Trophoblast cell (in vitro differentiated cells and primary cell): ENCODE results near the gene COMMD6.

ENCODE experiments used
- DNase-seq, 2 donors: peaks; one replicate each; pipeline ENCODE4 v3.0.0-alpha.2; 2016
- H2AFZ ChIP-seq: 2 replicates; pipeline ENCODE4 v1.6.1; 2013; ENCODE audit warnings: low read length, moderate library complexity, mild to moderate bottlenecking; ENCODE audit not compliant: insufficient read depth, poor library complexity
- H2AK5ac ChIP-seq: 2 replicates; pipeline ENCODE4 v1.6.1; 2013; ENCODE audit warnings: mild to moderate bottlenecking, low read length
- H2BK120ac ChIP-seq: 2 replicates; pipeline ENCODE4 v1.6.1; 2013; ENCODE audit warnings: low read length, mild to moderate bottlenecking, moderate library complexity; ENCODE audit not compliant: insufficient read depth, poor library complexity
- H2BK12ac ChIP-seq: 2 replicates; pipeline ENCODE4 v1.6.1; 2013; ENCODE audit warnings: mild to moderate bottlenecking, low read length, moderate library complexity
- H2BK5ac ChIP-seq: 2 replicates; pipeline ENCODE4 v1.6.1; 2013; ENCODE audit warnings: low read length, low read depth, moderate library complexity, mild to moderate bottlenecking; ENCODE audit not compliant: poor library complexity
- H3K14ac ChIP-seq: 2 replicates; pipeline ENCODE4 v1.6.1; 2013; ENCODE audit warnings: mild to moderate bottlenecking, low read length
- H3K18ac ChIP-seq: 2 replicates; pipeline ENCODE4 v1.6.1; 2013; ENCODE audit warnings: mild to moderate bottlenecking, low read length
- H3K23ac ChIP-seq: 2 replicates; pipeline ENCODE4 v1.6.1; 2013; ENCODE audit warnings: low read length
- H3K27ac ChIP-seq: 2 replicates; pipeline ENCODE4 v1.5.1; 2013; ENCODE audit warnings: low read depth, mild to moderate bottlenecking, inconsistent platforms, low read length, moderate library complexity
- H3K27me3 ChIP-seq: 2 replicates; pipeline ENCODE4 v1.6.1; 2013; ENCODE audit warnings: inconsistent platforms, mild to moderate bottlenecking, low read length, moderate library complexity; ENCODE audit not compliant: insufficient read depth
- H3K36me3 ChIP-seq, 2 experiments: 1 replicate in 1 of 2; 2 replicates in 1 of 2; pipeline ENCODE4 v1.6.1; 2013; ENCODE audit warnings: low read length in 2 of 2, mild to moderate bottlenecking in 2 of 2, moderate library complexity in 1 of 2; ENCODE audit not compliant: insufficient read depth in 2 of 2, control insufficient read depth in 1 of 2
- H3K4ac ChIP-seq: 2 replicates; pipeline ENCODE4 v1.6.1; 2013; ENCODE audit warnings: low read depth, mild to moderate bottlenecking, low read length, moderate library complexity
- H3K4me1 ChIP-seq, 2 experiments: 1 replicate in 1 of 2; 2 replicates in 1 of 2; pipeline ENCODE4 v1.6.1; 2013; ENCODE audit warnings: low read length in 2 of 2, mild to moderate bottlenecking in 2 of 2, moderate library complexity in 1 of 2; ENCODE audit not compliant: insufficient read depth in 2 of 2, control insufficient read depth in 1 of 2
- H3K4me2 ChIP-seq: 2 replicates; pipeline ENCODE4 v1.6.1; 2013; ENCODE audit warnings: inconsistent platforms, mild to moderate bottlenecking, low read length, moderate library complexity
- H3K4me3 ChIP-seq: 2 replicates; pipeline ENCODE4 v1.5.1; 2013; ENCODE audit warnings: mild to moderate bottlenecking, low read depth, low read length, inconsistent platforms
- H3K79me1 ChIP-seq: one replicate; pipeline ENCODE4 v1.6.1; 2013; ENCODE audit warnings: low read length
- H3K79me2 ChIP-seq: 2 replicates; pipeline ENCODE4 v1.6.1; 2013; ENCODE audit warnings: low read length, mild to moderate bottlenecking; ENCODE audit not compliant: control insufficient read depth, insufficient read depth, poor library complexity
- H3K9ac ChIP-seq: 2 replicates; pipeline ENCODE4 v1.6.1; 2013; ENCODE audit warnings: mild to moderate bottlenecking, low read length
- H3K9me3 ChIP-seq: 2 replicates; pipeline ENCODE4 v1.6.1; 2013; ENCODE audit warnings: low read depth, mild to moderate bottlenecking, control low read depth, inconsistent platforms, low read length; ENCODE audit not compliant: insufficient read depth
- H4K12ac ChIP-seq: 2 replicates; pipeline ENCODE4 v1.6.1; 2013; ENCODE audit warnings: low read depth, mild to moderate bottlenecking, low read length, moderate library complexity
- H4K8ac ChIP-seq: 2 replicates; pipeline ENCODE4 v1.6.1; 2013; ENCODE audit warnings: low read depth, mild to moderate bottlenecking, low read length, moderate library complexity
- H4K91ac ChIP-seq: one replicate; pipeline ENCODE4 v1.6.1; 2013; ENCODE audit warnings: low read depth, mild to moderate bottlenecking, low read length, moderate library complexity
- WGBS: extraction: QIAGEN DNeasy Blood & Tissue Kit; methylation state at CpG from one replicate; pipeline ENCODE4 v1.1.7; 2013; ENCODE audit warnings: missing lambda C conversion rate; ENCODE audit not compliant: insufficient read length, insufficient coverage; ENCODE audit errors: extremely low coverage; 5-methylcytosine and 5-hydroxymethylcytosine counted together

Gene COMMD6

DNA sequence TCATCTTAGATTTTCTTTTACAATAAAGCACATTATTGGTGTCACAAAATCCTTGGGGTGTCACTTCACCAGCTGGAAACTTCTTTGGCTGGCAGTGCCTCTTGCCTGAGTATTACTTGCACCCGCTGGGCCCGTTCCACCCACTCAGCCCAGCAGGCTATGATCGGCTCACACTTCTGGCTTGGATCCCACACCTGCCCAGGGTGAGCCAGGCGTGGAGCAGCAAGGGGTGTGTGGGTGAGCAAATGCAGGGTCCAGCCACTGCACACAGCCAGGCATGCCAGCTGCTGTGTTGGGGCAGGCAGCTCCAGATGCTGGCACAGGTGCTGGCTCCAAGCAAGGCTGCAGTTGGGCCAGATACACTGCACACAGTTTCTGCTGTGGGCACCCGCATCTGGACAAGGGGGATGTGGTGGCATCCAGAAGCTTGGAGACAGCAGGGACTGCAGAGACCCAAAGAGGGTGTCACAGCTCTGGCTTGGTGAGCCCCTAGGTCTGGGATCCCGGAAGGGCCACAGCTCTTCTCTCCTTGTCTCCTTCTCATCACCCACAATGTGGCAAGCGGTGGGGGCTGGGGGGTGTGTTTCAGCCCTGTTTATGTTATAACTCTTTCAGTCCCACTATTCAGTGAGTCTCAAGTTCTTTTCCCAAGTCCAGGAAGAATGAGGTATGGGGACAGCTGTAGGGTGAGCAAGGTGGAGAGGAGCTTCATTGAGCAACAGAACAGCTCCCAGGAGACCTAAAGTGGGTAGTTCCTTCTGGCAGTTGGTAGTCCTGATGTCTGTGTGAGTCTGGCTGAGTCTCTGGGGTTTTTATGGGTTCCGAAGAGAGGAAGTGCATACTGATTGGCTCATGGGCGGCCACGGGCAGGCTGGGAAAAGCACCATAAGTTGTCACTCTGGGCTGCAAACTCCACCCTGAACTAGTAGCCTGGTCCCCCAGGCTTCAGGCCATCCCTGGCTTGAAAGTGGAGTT lies 30.3 kb downstream of the COMMD6 start:
- no peak overlapping the region for H4K12ac ChIP-seq
- no peak overlapping the region for H2BK5ac ChIP-seq
- H4K91ac ChIP-seq: no peak overlapping the region
- H3K9me3 ChIP-seq: no peaks in the 10 kb centered on the region
- H3K4me2 ChIP-seq: no peak overlapping the region
- no peak overlapping the region for H2BK120ac ChIP-seq
- WGBS: no CpG with 5 or more reads among the region's 10 CpGs
- no peak overlapping the region for H2BK12ac ChIP-seq
- no peaks in the 10 kb centered on the region for H3K36me3 ChIP-seq
- H3K18ac ChIP-seq: no peak overlapping the region
- no peak overlapping the region for H2AFZ ChIP-seq
- no peak overlapping the region for H3K4ac ChIP-seq
- no peak overlapping the region for H3K4me3 ChIP-seq
- no peak overlapping the region for H3K9ac ChIP-seq
- H4K8ac ChIP-seq: no peak overlapping the region
- no peaks in the 10 kb centered on the region for H3K4me1 ChIP-seq
- H3K79me1 ChIP-seq: no peaks in the 10 kb centered on the region
- no peak overlapping the region for H3K23ac ChIP-seq
- DNase-seq: no peak
- H3K14ac ChIP-seq: no peak overlapping the region
- H3K79me2 ChIP-seq: no peaks in the 10 kb centered on the region
- H2AK5ac ChIP-seq: no peak overlapping the region
- no peak overlapping the region for H3K27ac ChIP-seq
- H3K27me3 ChIP-seq: no peaks in the 10 kb centered on the region

DNA sequence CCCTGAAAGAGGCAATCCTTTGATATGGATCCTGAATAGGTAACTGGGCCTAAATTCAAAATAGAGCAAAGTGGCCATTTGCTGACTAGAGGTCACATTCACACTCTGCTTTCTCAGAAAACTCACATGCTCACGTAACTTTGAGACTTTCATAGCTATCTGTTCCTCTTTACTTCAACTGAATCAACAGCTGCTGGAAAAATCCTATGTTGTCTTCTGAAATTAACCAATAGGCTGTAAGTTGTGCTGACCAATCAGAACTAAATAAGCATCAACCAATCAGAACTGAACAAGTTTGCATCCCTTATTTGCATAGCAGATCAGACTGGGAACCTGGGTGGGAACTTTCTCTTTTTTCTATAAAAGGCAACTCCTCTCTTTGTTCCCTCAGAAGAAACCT lies 31.6 kb downstream of the COMMD6 start:
- no peak overlapping the region for H2AK5ac ChIP-seq
- no peak overlapping the region for H2BK120ac ChIP-seq
- H3K4me3 ChIP-seq: no peak overlapping the region
- no peak overlapping the region for H2BK5ac ChIP-seq
- no peaks in the 10 kb centered on the region for H3K4me1 ChIP-seq
- H4K12ac ChIP-seq: no peak overlapping the region
- no peaks in the 10 kb centered on the region for H3K27me3 ChIP-seq
- no peak overlapping the region for H3K4me2 ChIP-seq
- H3K79me1 ChIP-seq: no peaks in the 10 kb centered on the region
- no peak overlapping the region for H3K9ac ChIP-seq
- no peak for DNase-seq
- no peaks in the 10 kb centered on the region for H3K79me2 ChIP-seq
- H3K14ac ChIP-seq: no peak overlapping the region
- H2BK12ac ChIP-seq: no peak overlapping the region
- no peak overlapping the region for H2AFZ ChIP-seq
- no CpG with 5 or more reads among the region's 1 CpG for WGBS
- H4K8ac ChIP-seq: no peak overlapping the region
- no peak overlapping the region for H3K18ac ChIP-seq
- no peaks in the 10 kb centered on the region for H3K9me3 ChIP-seq
- H3K36me3 ChIP-seq: no peaks in the 10 kb centered on the region
- no peak overlapping the region for H4K91ac ChIP-seq
- H3K23ac ChIP-seq: no peak overlapping the region
- H3K27ac ChIP-seq: no peak overlapping the region
- H3K4ac ChIP-seq: no peak overlapping the region

DNA sequence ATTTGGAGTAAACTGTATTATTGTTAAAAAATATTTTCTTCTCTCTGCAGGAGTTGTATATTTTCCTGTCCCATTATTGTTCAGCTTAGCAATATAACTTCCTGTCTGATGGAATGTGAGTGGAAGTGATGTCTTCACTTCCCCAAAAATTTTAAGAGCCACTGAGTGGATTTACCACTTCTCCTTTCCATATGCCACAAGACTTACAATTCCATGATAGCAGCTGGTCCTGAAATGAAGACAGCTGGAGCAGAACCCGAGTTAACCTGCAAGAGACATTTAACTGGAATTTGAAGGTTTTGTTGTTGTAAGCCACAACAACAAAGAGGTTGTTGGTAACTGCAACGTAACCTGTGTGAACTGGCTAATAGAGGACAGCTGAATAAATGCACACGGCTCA lies 32.3 kb downstream of the COMMD6 start:
- Histone ChIP-seq H3K4ac (no peak overlapping the region), H3K18ac (no peak overlapping the region), H3K14ac (no peak overlapping the region), H2BK120ac (no peak overlapping the region), H3K4me2 (no peak overlapping the region), H3K79me1 (no peaks in the 10 kb centered on the region), H2BK5ac (no peak overlapping the region), H2AK5ac (no peak overlapping the region), H2BK12ac (no peak overlapping the region), H3K4me1 (no peaks in the 10 kb centered on the region), H3K9ac (no peak overlapping the region), H3K27me3 (no peaks in the 10 kb centered on the region), H4K91ac (no peak overlapping the region), H3K23ac (no peak overlapping the region), H3K4me3 (no peak overlapping the region), H4K12ac (no peak overlapping the region), H4K8ac (no peak overlapping the region), H3K79me2 (no peaks in the 10 kb centered on the region), H3K27ac (no peak overlapping the region), H3K36me3 (no peaks in the 10 kb centered on the region), H2AFZ (no peak overlapping the region), H3K9me3 (no peaks in the 10 kb centered on the region)
- no CpG with 5 or more reads among the region's 3 CpGs for WGBS
- DNase-seq: no peak

DNA sequence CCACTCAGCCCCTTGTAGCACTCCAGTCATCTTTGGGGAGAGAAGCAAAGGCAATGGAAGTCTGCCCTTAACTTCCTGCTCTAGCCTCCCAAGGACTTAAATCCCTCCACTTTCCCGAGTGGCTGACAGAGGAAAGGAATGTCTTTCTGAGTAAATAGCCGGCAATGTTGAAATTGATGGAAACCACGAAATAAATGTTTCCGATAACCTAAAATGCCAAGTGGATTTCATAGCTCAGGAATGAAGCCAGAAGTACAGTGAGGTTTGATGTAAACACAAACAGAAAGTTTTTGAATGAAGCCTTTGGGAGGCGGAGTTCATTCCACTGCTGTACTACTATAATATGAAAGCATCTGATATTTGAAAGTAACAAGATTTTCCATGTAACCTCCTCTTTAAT lies 41.7 kb downstream of the COMMD6 start:
- H3K4me2 ChIP-seq: no peak overlapping the region
- H3K4me1 ChIP-seq: no peaks in the 10 kb centered on the region
- no peak overlapping the region for H2BK120ac ChIP-seq
- H3K23ac ChIP-seq: no peak overlapping the region
- H3K9ac ChIP-seq: no peak overlapping the region
- no peak overlapping the region for H3K18ac ChIP-seq
- H3K4ac ChIP-seq: no peak overlapping the region
- no CpG with 5 or more reads among the region's 5 CpGs for WGBS
- H3K4me3 ChIP-seq: no peak overlapping the region
- H3K14ac ChIP-seq: no peak overlapping the region
- H2BK12ac ChIP-seq: no peak overlapping the region
- no peak overlapping the region for H2AK5ac ChIP-seq
- H3K79me1 ChIP-seq: no peaks in the 10 kb centered on the region
- no peak overlapping the region for H3K27ac ChIP-seq
- DNase-seq: peak in 1 of 2 donors; percentile 73
- H3K79me2 ChIP-seq: no peaks in the 10 kb centered on the region
- no peaks in the 10 kb centered on the region for H3K27me3 ChIP-seq
- H2AFZ ChIP-seq: no peak overlapping the region
- H4K12ac ChIP-seq: no peak overlapping the region
- no peaks in the 10 kb centered on the region for H3K36me3 ChIP-seq
- no peaks in the 10 kb centered on the region for H3K9me3 ChIP-seq
- no peak overlapping the region for H2BK5ac ChIP-seq
- no peak overlapping the region for H4K8ac ChIP-seq
- H4K91ac ChIP-seq: no peak overlapping the region
